HG03469 (cell line): ENCODE data around the gene DKK3.

Source experiments
- ATAC-seq: cut with Tn5 transposase; IDR thresholded peaks from one replicate; pipeline ENCODE4 v1.9.1; 2021; ENCODE audit warnings: mild to moderate bottlenecking, moderate library complexity, moderate number of reproducible peaks; ENCODE audit not compliant: unreplicated experiment

The DKK3 gene

GRCh38 chr11:11948242-11948947 lies 60.0 kb downstream of the DKK3 start:
- no peak for ATAC-seq

GRCh38 chr11:11947825-11948224 lies 60.6 kb downstream of the DKK3 start:
- ATAC-seq, result no peak

GRCh38 chr11:11946878-11947277 lies 61.5 kb downstream of the DKK3 start:
- no peak for ATAC-seq

- no peak for ATAC-seq
Measured at GRCh38 chr11:11946180-11946579, 62.2 kb downstream of the DKK3 start.

DNA sequence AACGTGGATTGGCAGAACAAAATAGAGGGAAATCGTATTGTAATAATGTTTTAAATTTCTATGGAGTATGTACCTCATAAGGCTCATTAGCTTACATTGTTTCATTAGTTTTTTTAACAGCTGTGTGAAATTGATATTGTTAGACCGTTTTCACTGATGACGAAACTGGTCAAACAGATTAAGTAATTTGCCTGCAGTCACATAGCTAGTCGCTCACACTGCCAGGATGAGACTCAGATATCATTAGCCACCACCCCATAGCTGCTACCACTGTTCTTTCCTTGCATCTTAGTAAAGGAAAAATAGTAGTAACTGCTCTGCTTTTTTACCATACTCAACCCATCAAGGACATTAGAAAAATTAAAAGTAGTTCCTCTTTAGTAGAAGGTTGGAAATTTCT lies 64.0 kb downstream of the DKK3 start:
- ATAC-seq, result no peak

DNA sequence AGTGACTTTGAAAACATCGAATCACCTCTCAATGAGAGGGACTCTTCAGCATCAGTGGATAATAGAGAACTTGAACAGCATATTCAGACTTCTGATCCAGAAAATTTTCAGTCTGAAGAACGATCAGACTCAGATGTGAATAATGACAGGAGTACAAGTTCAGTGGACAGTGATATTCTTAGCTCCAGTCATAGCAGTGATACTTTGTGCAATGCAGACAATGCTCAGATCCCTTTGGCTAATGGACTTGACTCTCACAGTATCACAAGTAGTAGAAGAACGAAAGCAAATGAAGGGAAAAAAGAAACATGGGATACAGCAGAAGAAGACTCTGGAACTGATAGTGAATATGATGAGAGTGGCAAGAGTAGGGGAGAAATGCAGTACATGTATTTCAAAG lies 65.8 kb downstream of the DKK3 start:
- no peak for ATAC-seq

DNA sequence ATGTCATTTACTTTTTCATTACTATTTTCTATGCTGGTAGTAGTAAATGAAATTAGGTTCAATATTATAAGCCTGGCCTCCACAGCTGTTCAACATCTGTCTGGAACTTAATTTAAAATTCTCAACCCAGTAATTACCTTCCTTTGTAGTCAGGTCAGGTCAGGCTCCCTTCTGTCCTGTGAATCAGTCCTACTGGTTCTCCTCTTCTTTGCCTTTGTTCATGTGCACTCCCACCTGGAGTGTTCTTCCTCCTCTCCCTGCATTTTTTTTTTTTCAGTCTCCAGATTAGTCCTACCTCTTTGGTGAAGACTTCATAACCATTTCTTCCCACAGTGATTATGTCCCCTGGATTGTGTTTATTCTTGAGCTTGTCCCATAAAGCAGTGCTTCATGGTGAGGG lies 67.9 kb downstream of the DKK3 start:
- ATAC-seq, result no peak

GRCh38 chr11:11937957-11938356 lies 70.5 kb downstream of the DKK3 start:
- ATAC-seq, result no peak

- ATAC-seq, result no peak
Measured at GRCh38 chr11:11937433-11937832, 71.0 kb downstream of the DKK3 start.

GRCh38 chr11:11935536-11935935 lies 72.9 kb downstream of the DKK3 start:
- ATAC-seq, result no peak

GRCh38 chr11:11931461-11932055 lies 76.9 kb downstream of the DKK3 start:
- no peak for ATAC-seq

- ATAC-seq, result no peak
Measured at GRCh38 chr11:11929920-11930319, 78.5 kb downstream of the DKK3 start.

DNA sequence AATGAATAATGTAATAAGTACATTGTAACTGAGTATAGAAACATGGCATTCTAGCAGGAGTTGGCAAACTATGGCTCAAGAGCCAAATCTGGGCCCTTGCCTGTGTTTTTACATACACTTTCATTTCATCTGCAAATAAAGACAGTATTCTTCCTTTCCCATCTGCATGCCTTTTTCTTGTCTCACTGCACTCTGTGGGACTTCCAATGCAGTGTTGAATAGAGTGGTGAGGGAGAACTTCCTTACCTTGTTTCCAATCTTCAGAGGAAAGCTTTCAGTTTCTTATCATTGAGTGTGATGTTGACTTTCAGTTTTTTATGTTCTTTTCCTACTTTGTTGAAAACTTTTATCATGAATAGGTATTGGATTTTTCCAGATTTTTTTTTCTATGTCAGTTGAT lies 84.6 kb downstream of the DKK3 start:
- no peak for ATAC-seq

GRCh38 chr11:11916981-11917399 lies 91.4 kb downstream of the DKK3 start:
- no peak for ATAC-seq

DNA sequence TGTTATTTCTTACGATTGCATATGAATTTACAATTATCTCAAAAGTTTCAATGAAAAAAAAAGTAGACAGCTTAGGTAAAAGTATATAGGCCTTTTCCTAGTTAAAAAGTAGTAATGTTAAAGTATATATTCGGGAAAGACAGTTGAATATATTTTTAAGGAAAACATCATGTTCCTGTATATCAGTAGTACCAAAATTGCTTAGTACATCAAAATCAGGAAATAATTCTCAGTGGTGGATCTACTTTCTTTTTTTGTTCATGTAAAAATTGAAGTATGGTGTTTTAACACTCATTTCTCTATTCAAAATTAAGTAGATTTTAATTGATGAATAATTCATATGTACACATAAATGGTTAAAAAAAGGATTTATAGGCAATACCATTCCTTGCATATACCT lies 92.8 kb downstream of the DKK3 start:
- no peak for ATAC-seq

DNA sequence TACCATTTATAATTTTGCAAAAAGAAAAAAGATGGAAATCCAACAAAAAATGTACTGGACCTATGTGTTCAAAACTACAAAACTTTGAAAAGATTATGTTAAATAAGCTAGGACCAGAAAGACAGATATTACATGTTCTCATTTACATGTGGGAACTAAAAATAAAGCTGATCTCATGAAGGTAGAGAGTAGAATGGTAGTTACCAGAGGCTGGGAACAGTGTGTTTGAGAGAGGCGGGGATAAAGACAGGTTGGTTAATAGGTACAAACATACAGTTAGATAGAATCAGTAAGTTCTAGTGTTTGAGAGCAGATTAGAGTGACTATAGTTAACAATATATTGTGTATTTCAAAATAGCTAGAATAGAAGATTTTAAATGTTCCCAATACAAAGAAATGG lies 95.0 kb downstream of the DKK3 start:
- no peak for ATAC-seq
